D721Med (cell line): ENCODE measurements around the gene AMH.

Experiments
- DNase-seq: peaks from one replicate; pipeline ENCODE4 v3.0.0; 2011; ENCODE audit warnings: low spot score; ENCODE audit not compliant: insufficient read length
- FAIRE-seq: peaks from 2 replicates; lab custom pipeline; 2011; peaks lifted over from hg19 to GRCh38; lab: Jason Lieb, UNC
- TF ChIP-seq, protein P1 (sequence below): IDR thresholded peaks from 2 replicates; pipeline ENCODE4 v1.5.1; 2012; ENCODE audit warnings: mild to moderate bottlenecking, control low read depth; ENCODE audit not compliant: insufficient read depth; ENCODE audit errors: missing control alignments

The AMH gene

DNA sequence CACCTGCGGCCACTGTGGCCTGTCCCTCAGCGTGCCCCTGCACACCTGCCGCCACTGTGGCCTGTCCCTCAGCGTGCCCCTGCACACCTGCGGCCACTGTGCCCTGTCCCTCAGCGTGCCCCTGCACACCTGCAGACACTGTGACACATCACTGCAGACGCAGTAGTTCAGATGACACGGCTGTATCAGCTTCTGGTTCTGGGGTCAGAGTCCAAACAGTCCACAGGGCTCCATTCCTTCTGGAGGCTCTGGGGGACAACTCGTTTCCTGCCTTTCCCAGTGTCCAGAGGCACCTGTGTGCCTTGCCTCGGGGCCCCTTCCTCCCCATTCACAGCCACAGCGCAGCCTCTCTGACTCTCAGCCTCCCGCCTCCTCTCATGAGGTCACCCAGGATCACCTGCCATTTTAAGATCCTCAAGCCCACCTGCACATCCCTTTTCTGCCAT lies 7.0 kb upstream of the AMH start:
- FAIRE-seq (no peak), DNase-seq (no peak)
- TF ChIP-seq, protein P1, sequence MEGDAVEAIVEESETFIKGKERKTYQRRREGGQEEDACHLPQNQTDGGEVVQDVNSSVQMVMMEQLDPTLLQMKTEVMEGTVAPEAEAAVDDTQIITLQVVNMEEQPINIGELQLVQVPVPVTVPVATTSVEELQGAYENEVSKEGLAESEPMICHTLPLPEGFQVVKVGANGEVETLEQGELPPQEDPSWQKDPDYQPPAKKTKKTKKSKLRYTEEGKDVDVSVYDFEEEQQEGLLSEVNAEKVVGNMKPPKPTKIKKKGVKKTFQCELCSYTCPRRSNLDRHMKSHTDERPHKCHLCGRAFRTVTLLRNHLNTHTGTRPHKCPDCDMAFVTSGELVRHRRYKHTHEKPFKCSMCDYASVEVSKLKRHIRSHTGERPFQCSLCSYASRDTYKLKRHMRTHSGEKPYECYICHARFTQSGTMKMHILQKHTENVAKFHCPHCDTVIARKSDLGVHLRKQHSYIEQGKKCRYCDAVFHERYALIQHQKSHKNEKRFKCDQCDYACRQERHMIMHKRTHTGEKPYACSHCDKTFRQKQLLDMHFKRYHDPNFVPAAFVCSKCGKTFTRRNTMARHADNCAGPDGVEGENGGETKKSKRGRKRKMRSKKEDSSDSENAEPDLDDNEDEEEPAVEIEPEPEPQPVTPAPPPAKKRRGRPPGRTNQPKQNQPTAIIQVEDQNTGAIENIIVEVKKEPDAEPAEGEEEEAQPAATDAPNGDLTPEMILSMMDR: no peak

DNA sequence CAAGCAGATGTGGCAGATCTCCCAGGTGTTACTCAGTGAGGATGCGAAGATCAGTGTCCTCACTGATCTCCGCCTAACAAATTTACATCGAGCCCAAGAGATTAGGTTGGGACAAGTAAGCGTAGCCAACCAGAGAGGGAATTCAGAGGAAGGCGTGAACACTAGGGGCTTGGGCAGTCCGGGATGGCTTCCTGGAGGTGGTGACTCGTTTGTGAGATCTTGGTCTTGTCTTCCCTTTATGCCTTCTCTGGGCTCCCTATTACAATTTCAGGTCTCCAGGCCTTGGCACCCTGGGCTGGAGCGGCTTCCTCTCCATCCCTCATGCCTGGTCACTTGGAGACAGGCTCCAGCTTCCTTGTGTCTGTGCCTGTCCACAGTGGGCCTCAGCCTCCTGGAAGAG lies 6.3 kb upstream of the AMH start:
- TF ChIP-seq, protein P1: no peak
- DNase-seq: no peak
- no peak for FAIRE-seq

DNA sequence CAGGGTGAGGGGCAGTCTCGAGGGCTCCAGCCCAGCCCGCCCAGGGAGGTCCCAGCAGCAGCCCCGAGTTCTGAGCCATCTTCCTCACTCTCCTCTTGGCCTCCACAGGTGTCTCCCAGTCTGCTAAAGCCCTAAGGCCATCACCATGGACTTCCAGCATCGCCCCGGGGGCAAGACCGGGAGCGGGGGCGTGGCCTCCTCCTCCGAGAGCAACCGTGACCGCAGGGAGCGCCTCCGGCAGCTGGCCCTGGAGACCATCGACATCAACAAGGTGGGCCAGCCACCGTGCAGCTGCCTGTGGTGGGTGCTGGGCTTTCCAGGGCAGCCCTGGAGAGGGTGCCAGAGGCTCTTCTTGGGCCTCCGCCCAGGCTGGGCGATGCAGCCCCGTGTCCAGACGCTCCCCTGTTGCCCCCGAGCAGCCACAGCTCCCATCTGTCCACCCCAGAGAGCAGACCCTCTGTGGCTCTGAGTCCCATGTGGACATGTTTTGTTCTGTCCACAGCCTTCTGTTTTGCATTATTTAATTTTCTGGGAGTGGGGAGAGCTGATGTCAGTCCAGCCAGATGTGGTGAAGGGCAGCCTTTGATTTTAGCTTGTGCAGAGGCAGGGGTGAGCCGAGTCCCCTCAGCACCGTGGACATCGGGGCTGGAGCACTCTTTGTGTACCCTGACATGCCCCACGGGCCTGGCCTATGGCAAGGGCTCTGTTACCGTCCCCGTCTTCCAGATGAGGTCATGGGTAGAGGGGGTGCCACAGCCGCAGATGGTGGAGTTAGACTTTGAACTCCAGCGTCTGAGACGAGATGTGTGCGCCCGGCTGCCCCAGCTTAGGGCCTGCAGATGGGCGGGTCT lies 5.6 kb upstream of the AMH start:
- DNase-seq (no peak), FAIRE-seq (no peak)
- TF ChIP-seq, protein P1: no peak

DNA sequence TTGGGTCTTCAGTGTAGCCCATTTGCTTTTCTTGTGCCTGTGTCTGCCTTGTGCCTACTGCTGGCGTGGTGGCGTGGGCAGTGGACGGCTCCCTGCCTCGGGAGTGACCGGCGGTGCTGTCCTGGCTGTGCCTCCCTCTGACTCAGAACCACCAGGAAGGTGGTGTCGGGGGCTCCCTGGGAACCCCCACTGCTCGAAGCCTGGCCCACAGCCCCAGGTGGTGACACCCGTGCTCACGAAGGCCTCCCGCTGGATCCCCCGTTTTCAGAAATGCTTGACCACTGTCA lies 5.1 kb upstream of the AMH start:
- TF ChIP-seq, protein P1: no peak
- DNase-seq (no peak), FAIRE-seq (no peak)

DNA sequence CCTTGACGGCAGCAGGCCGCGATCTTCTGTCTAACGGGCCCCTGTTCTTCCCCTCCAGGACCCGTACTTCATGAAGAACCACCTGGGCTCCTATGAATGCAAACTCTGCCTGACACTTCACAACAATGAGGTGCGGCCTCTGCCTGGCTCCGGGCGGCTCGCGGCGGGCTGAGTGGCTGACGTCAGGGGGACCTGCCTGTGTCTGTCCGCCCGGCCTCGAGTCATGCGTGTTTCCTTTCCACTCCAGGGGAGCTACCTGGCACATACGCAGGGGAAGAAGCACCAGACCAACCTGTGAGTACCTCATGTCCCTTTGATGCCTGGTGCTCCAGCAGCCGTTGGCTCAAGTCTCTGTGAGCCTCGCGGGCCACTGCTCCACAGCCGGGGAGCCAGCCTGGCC lies 4.6 kb upstream of the AMH start:
- DNase-seq: no peak
- TF ChIP-seq, protein P1: no peak
- FAIRE-seq: no peak

DNA sequence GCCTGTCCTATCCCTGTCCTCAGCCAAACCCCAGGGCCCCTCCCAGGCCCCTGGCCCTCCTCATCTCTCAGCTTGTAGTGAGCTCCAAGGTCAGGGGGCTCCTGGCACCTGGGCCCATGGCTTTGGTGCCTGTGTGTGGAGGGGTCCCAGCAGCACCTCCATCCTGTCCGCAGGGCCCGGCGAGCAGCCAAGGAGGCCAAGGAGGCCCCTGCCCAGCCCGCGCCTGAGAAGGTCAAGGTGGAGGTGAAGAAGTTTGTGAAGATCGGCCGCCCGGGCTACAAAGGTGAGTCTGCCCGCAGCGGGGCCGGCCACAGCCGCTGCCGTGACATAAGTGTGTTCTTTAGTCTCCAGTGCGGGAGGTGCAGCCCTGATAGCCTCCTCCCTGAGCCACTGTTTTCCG lies 3.9 kb upstream of the AMH start:
- TF ChIP-seq, protein P1: no peak
- FAIRE-seq (no peak), DNase-seq (no peak)

DNA sequence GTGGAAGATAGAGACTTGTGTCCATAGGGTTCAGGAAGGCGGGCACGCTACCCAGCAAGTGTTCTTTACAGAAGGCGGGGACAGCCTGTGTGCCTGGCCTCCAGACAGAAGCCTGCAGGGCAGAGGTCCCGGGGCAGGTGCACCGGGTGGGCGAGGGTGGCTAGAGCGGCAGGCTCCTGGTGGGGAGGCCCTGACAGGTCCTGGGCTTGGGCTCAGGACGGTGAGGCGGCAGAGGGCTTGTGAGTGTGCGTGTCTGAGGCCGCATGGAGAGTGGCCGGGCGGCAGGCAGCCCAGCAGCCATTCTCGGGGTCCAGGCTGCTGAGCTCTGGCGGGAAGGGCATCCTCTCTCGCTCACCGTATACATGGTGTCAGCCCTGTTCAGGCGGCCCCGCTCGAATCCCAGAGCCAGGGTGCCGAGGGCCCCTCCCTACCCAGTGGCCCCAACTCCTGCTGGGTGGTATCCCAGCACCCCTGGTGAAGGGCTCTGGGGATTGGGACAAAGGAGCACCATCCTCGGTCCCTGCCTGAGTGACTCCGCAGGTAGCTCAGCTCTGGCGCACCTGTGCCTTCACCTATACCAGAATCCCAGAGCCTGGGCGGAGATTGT lies 3.0 kb upstream of the AMH start:
- no peak for FAIRE-seq
- TF ChIP-seq, protein P1: no peak

More for the DNA sequence above, 3.0 kb upstream of the AMH start:
- DNase-seq: no peak
